ENCODE measurements around the gene CDHR2.

Gene CDHR2

GRCh38 chr5:176618783-176619182 is 69.6 kb downstream of the CDHR2 start:
- Histone ChIP-seq H3K27me3 (ENCODE audit: insufficient read depth, poor library complexity, severe bottlenecking) (peaks cover 41% of the 10 kb centered on the region), H3K4me3 (replicated peaks; ENCODE audit: insufficient read depth, low read length) (no peak overlapping the region), H3K27ac (replicated peaks) (no peak overlapping the region)
- no peak for DNase-seq (ENCODE audit: low read depth in 1 of 2, low spot score in 1 of 2)
- TF ChIP-seq POLR2AphosphoS5 (IDR thresholded peaks at IDR 0.05; ENCODE audit: low read depth), result no peak
- TF ChIP-seq CTCF (IDR thresholded peaks at IDR 0.05; ENCODE audit: insufficient read depth, low read length), result no peak
- TF ChIP-seq REST (IDR thresholded peaks at IDR 0.05; ENCODE audit: insufficient replicate concordance, low read depth), result no peak
- TF ChIP-seq SPI1 (IDR thresholded peaks at IDR 0.05; ENCODE audit: borderline replicate concordance, low read depth), result no peak
- no peak for TF ChIP-seq GABPA (IDR thresholded peaks at IDR 0.05; ENCODE audit: low read depth)

- peaks cover 45% of the 10 kb centered on the region for H3K27me3 ChIP-seq (ENCODE audit: insufficient read depth, poor library complexity, severe bottlenecking)
- H3K4me3 ChIP-seq (replicated peaks; ENCODE audit: insufficient read depth, low read length), result no peak overlapping the region
- no peak for DNase-seq (ENCODE audit: low read depth in 1 of 2, low spot score in 1 of 2)
- TF ChIP-seq GABPA (IDR thresholded peaks at IDR 0.05; ENCODE audit: low read depth) (no peak), SPI1 (IDR thresholded peaks at IDR 0.05; ENCODE audit: borderline replicate concordance, low read depth) (no peak), POLR2AphosphoS5 (IDR thresholded peaks at IDR 0.05; ENCODE audit: low read depth) (no peak), REST (IDR thresholded peaks at IDR 0.05; ENCODE audit: insufficient replicate concordance, low read depth) (no peak), CTCF (IDR thresholded peaks at IDR 0.05; ENCODE audit: insufficient read depth, low read length) (no peak)
- H3K27ac ChIP-seq (replicated peaks), result no peak overlapping the region
These were observed 70.0 kb downstream of the CDHR2 start for GRCh38 chr5:176619203-176619568.

- Histone ChIP-seq H3K27ac (replicated peaks) (no peak overlapping the region), H3K27me3 (ENCODE audit: insufficient read depth, poor library complexity, severe bottlenecking) (peaks cover 48% of the 10 kb centered on the region), H3K4me3 (replicated peaks; ENCODE audit: insufficient read depth, low read length) (no peak overlapping the region)
- DNase-seq (ENCODE audit: low read depth in 1 of 2, low spot score in 1 of 2), result no peak
- TF ChIP-seq CTCF (IDR thresholded peaks at IDR 0.05; ENCODE audit: insufficient read depth, low read length), result no peak
These were observed 70.6 kb downstream of the CDHR2 start for GRCh38 chr5:176619569-176620332.
